ENCODE results near the gene SON.

Gene SON

GRCh38 chr21:33544451-33545195 is 1.8 kb downstream of the SON start:
- no peak for DNase-seq (ENCODE audit: low read depth in 2 of 2)

- DNase-seq (ENCODE audit: low read depth in 2 of 2): no peak
Measured at GRCh38 chr21:33546086-33546485, 3.2 kb downstream of the SON start.

GRCh38 chr21:33549848-33550771 is 7.3 kb downstream of the SON start:
- DNase-seq (ENCODE audit: low read depth in 2 of 2): no peak

- DNase-seq (ENCODE audit: low read depth in 2 of 2): no peak
Measured at GRCh38 chr21:33550772-33551660, 8.2 kb downstream of the SON start.

- no peak for DNase-seq (ENCODE audit: low read depth in 2 of 2)
Measured at GRCh38 chr21:33551664-33552063, 8.8 kb downstream of the SON start.

- no peak for DNase-seq (ENCODE audit: low read depth in 2 of 2)
Measured at GRCh38 chr21:33552093-33552998, 9.5 kb downstream of the SON start.

GRCh38 chr21:33552999-33553598 is 10.3 kb downstream of the SON start:
- no peak for DNase-seq (ENCODE audit: low read depth in 2 of 2)

- DNase-seq (ENCODE audit: low read depth in 2 of 2): no peak
Measured at GRCh38 chr21:33554236-33554981, 11.6 kb downstream of the SON start.

- no peak for DNase-seq (ENCODE audit: low read depth in 2 of 2)
Measured at GRCh38 chr21:33554982-33555344, 12.1 kb downstream of the SON start.

GRCh38 chr21:33557447-33557846 is 14.6 kb downstream of the SON start:
- no peak for DNase-seq (ENCODE audit: low read depth in 2 of 2)

- no peak for DNase-seq (ENCODE audit: low read depth in 2 of 2)
Measured at GRCh38 chr21:33558777-33559421, 16.1 kb downstream of the SON start.

- no peak for DNase-seq (ENCODE audit: low read depth in 2 of 2)
Measured at GRCh38 chr21:33559813-33560212, 17.0 kb downstream of the SON start.

GRCh38 chr21:33560965-33561364 is 18.1 kb downstream of the SON start:
- DNase-seq (ENCODE audit: low read depth in 2 of 2): no peak

GRCh38 chr21:33561373-33561772 is 18.5 kb downstream of the SON start:
- DNase-seq (ENCODE audit: low read depth in 2 of 2): no peak

GRCh38 chr21:33562389-33562788 is 19.6 kb downstream of the SON start:
- DNase-seq (ENCODE audit: low read depth in 2 of 2): no peak

- no peak for DNase-seq (ENCODE audit: low read depth in 2 of 2)
Measured at GRCh38 chr21:33566514-33566913, 23.7 kb downstream of the SON start.

GRCh38 chr21:33567914-33568313 is 25.1 kb downstream of the SON start:
- no peak for DNase-seq (ENCODE audit: low read depth in 2 of 2)

GRCh38 chr21:33568448-33568847 is 25.6 kb downstream of the SON start:
- no peak for DNase-seq (ENCODE audit: low read depth in 2 of 2)

- DNase-seq (ENCODE audit: low read depth in 2 of 2): no peak
Measured at GRCh38 chr21:33569991-33570390, 27.2 kb downstream of the SON start.

All from fibroblast of skin of left biceps (primary cell).